NT2/D1 (cell line): Measurements from ENCODE around the gene CFAP157.

Experiments used
- DNase-seq: peaks from one replicate; pipeline ENCODE4 v3.0.0-alpha.2; 2011; ENCODE audit warnings: low read depth, low spot score
- H3K27me3 ChIP-seq: 2 replicates; pipeline ENCODE4 v1.6.0; 2011; ENCODE audit warnings: mild to moderate bottlenecking; ENCODE audit not compliant: insufficient read length, insufficient read depth
- H3K36me3 ChIP-seq: 2 replicates; pipeline ENCODE4 v1.6.1; 2011; ENCODE audit warnings: mild to moderate bottlenecking, low read length, mixed read lengths; ENCODE audit not compliant: insufficient read depth, insufficient read length
- H3K4me1 ChIP-seq: 2 replicates; pipeline ENCODE4 v1.5.1; 2011; ENCODE audit not compliant: insufficient read depth, insufficient read length
- H3K4me3 ChIP-seq: 2 replicates; pipeline ENCODE4 v1.5.1; 2011; ENCODE audit warnings: low read depth; ENCODE audit not compliant: insufficient read length
- H3K9ac ChIP-seq: 2 replicates; pipeline ENCODE4 v1.6.0; 2011; ENCODE audit warnings: low read depth; ENCODE audit not compliant: insufficient read length
- H3K9me3 ChIP-seq: 2 replicates; pipeline ENCODE4 v1.5.1; 2011; ENCODE audit warnings: mild to moderate bottlenecking, low read length; ENCODE audit not compliant: insufficient read depth
- SUZ12 ChIP-seq: IDR thresholded peaks from 2 replicates; pipeline ENCODE4 v1.6.1; 2011; ENCODE audit not compliant: insufficient read length, insufficient read depth; ENCODE audit errors: extremely low read depth
- YY1 ChIP-seq: IDR thresholded peaks from 2 replicates; pipeline ENCODE4 v1.6.1; 2011; ENCODE audit not compliant: insufficient read length, insufficient read depth
- ZNF274 ChIP-seq: IDR thresholded peaks from 2 replicates; pipeline ENCODE4 v1.6.1; 2011; ENCODE audit warnings: mild to moderate bottlenecking, low read depth, low read length

CFAP157 gene

DNA sequence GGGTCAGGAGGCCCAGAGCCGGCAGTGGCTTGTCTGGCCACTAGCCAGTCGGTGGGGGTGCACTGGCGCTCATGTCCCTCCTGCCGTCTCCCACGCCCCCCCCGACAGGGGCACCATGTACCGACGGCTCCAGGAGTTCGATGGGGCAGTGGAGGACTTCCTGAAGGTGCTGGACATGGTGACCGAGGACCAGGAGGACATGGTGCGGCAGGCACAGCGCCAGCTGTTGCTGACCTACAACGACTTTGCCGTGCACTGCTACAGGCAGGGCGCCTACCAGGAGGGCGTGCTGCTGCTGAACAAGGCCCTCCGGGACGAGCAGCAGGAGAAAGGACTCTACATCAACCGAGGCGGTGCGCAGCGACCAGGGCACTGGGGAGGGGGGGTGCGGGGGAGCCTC lies 17.2 kb downstream of the CFAP157 start:
- Histone ChIP-seq H3K4me1 (peaks cover 11% of the 10 kb centered on the region), H3K27me3 (no peaks in the 10 kb centered on the region), H3K36me3 (no peaks in the 10 kb centered on the region), H3K4me3 (no peak overlapping the region), H3K9ac (peak overlapping the region; percentile 52), H3K9me3 (no peaks in the 10 kb centered on the region)
- DNase-seq = no peak
- no peak for TF ChIP-seq SUZ12
- TF ChIP-seq ZNF274 = no peak
- no peak for TF ChIP-seq YY1

DNA sequence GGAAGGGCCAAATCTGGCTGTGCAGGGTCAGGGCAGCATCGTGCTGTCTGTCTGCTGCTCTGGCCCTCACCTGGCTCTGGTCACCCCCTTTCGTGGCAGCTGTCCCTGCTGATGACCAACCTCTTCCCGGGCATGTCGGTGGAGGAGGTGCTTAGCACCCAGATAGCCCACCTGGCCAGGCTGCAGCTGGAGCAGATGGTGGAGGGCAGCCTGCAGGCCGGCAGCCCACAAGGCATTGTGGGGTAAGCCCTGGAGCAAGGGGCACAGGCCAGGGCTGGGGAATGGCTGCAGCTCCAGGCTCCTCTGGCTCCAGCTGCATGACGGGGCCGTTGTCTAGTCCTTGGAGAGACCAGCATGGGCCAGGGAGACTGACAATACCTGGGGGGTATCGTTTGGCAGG lies 20.1 kb downstream of the CFAP157 start:
- Histone ChIP-seq H3K4me3 (no peak overlapping the region), H3K4me1 (peaks cover 6% of the 10 kb centered on the region), H3K9ac (no peak overlapping the region), H3K36me3 (peaks cover 10% of the 10 kb centered on the region), H3K27me3 (no peaks in the 10 kb centered on the region), H3K9me3 (no peaks in the 10 kb centered on the region)
- TF ChIP-seq ZNF274 = no peak
- TF ChIP-seq YY1 = no peak
- no peak for TF ChIP-seq SUZ12
- no peak for DNase-seq

DNA sequence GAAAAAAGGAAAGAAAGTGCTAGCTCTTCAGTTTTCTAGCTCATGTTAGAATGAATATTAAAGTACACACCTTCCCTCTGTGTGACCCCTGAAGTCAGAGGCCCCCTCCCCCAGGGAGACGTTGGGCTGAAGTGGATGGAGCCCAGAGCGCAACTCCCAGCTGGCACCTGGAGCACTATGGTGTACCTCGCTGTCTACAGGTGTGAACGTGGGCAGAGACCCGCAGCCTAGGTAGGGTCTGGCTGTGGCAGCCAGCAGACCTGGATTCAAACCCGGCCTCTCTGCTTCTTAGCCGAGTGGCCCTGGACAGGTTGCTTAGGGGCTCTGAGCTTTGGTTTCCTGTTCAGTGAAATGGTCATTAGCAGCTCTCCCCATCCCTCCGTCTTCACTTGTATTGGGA lies 22.0 kb downstream of the CFAP157 start:
- no peak for DNase-seq
- Histone ChIP-seq H3K4me3 (no peak overlapping the region), H3K27me3 (no peaks in the 10 kb centered on the region), H3K9ac (no peak overlapping the region), H3K9me3 (no peaks in the 10 kb centered on the region), H3K36me3 (peaks cover 19% of the 10 kb centered on the region), H3K4me1 (peaks cover 4% of the 10 kb centered on the region)
- TF ChIP-seq YY1 = no peak
- TF ChIP-seq SUZ12 = no peak
- TF ChIP-seq ZNF274 = no peak

DNA sequence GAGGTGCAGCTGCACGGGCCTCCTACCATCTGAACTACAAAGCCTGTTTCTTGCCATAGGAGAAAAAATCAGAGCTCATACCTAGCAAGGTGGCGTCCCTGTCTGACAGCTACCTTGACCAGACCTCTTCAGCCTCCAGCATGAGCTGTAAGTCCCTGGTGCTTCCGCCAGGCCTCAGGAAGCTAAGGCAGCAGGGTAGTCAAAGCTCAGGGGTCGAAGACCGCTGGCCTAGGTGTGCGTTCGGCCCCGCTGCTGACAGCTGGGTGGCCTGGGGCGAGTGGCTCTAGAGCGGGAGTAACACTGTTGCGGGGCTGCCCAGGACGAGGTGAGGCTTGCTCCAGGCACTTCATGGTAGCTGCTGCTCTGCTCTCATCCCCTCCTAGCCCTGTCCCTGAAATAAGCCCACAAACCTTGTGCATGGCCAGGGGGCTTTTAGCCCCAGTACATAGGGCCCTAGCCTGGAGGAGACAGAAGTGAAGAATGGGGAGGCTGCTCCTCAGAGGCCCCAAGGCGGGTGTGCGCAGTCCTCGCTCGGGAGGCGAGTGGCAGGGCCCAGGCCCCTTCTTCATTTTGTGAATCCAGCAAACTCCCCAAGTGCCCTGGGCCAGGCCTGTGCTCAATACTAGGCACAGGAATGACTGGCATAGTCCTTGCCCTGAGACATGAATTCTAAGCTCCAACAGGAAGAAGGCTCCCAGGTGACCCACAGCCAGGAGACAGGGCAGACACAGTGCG lies 22.9 kb downstream of the CFAP157 start:
- peaks cover 10% of the 10 kb centered on the region for H3K4me1 ChIP-seq
- H3K4me3 ChIP-seq = no peak overlapping the region
- peak overlapping the region; percentile 10 for H3K9ac ChIP-seq
- H3K9me3 ChIP-seq = no peaks in the 10 kb centered on the region
- peaks cover 22% of the 10 kb centered on the region for H3K36me3 ChIP-seq
- DNase-seq = no peak
- TF ChIP-seq SUZ12 (no peak), YY1 (no peak), ZNF274 (no peak)
- H3K27me3 ChIP-seq = no peaks in the 10 kb centered on the region

DNA sequence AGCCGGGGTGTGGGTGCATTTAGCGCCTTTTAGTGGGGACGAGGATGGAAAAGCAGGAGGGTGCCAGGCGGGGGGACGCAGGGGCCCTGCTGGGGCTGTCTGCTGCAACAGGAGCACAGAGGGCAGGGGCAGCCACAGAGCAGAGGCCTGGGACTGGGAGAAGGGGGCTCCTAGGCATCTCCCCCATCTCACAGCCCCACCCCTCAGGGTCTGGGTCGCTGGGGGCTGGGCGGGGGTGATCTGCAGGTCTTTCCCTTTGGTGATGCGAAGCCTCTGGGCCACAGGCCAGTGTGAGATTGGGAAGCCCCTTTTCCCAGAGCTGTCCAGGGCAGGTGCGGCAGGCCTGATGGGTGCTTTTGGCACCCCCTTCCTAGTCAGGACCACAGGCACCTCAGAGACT lies 23.5 kb downstream of the CFAP157 start:
- no peaks in the 10 kb centered on the region for H3K9me3 ChIP-seq
- peaks cover 22% of the 10 kb centered on the region for H3K36me3 ChIP-seq
- peak overlapping the region; percentile 10 for H3K9ac ChIP-seq
- H3K4me3 ChIP-seq = no peak overlapping the region
- no peaks in the 10 kb centered on the region for H3K27me3 ChIP-seq
- TF ChIP-seq ZNF274 = no peak
- no peak for TF ChIP-seq SUZ12
- TF ChIP-seq YY1 = no peak
- peaks cover 10% of the 10 kb centered on the region for H3K4me1 ChIP-seq
- DNase-seq = no peak

DNA sequence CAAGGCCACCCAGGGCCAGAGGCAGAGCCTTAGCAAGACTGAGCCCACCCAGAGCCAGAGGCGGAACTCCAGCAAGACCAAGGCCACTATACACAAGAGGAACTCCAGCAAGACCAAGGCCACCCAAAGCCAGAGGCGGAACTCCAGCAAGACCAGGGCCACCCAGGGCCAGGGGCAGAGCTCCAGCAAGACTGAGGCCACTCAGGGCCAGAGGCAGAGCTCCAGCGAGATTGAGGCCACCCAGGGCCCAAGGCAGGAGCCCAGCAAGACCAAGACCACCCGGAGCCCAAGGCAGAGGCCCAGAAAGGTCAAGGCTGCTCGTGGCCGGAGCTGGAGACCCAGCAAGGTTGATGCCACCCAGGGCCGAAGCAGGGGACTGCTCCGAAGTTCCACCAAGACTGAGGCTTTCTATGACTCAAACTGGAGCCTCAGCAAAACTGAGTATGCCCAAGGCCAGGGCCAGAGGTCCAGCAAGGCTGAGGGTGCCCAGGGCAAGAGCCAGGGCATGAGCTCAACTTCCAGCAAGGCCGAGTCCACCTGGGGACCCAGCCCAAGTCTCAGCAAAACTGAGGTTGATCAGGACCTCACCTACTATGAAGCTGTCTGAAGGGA lies 24.1 kb downstream of the CFAP157 start:
- H3K9ac ChIP-seq = no peak overlapping the region
- H3K27me3 ChIP-seq = no peaks in the 10 kb centered on the region
- no peak for DNase-seq
- no peak for TF ChIP-seq SUZ12
- no peak for TF ChIP-seq ZNF274
- TF ChIP-seq YY1 = no peak
- H3K4me3 ChIP-seq = no peak overlapping the region
- H3K9me3 ChIP-seq = no peaks in the 10 kb centered on the region
- peaks cover 10% of the 10 kb centered on the region for H3K4me1 ChIP-seq
- H3K36me3 ChIP-seq = peaks cover 22% of the 10 kb centered on the region

DNA sequence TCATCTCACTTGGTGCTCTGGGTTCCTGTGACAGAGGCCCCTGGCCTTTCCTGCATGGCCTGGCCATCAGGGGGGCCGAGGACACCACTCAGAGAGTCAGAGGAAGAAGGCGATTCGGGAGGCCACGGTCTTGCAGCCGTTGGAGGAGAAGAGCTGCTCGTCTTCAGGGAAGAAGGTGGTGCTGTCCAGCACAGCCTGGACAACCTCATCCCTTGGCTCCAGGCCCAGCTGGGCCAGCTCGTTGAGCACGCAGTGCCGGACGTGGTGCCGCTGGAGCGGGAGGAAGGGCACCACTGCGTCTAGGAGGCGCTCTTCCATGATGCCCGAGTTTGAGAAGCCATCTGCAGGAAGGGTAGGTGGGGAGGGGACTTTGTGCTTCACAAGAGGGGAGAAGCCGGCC lies 25.1 kb downstream of the CFAP157 start:
- DNase-seq = no peak
- Histone ChIP-seq H3K4me3 (no peak overlapping the region), H3K27me3 (no peaks in the 10 kb centered on the region), H3K9ac (no peak overlapping the region), H3K9me3 (no peaks in the 10 kb centered on the region), H3K36me3 (peaks cover 22% of the 10 kb centered on the region), H3K4me1 (peaks cover 10% of the 10 kb centered on the region)
- no peak for TF ChIP-seq YY1
